Liver (tissue), 9 donors: ENCODE results near the gene GRIK1. TPM values are rescaled to one million over a fixed set of nuclear protein-coding genes. Genes with fewer than 3 reads are reported as not detected.

Experiments
- DNase-seq: peaks from one replicate; pipeline ENCODE4 v3.0.0-alpha.2; 2017; ENCODE audit warnings: low spot score
- H3K27ac ChIP-seq, 2 donors: one replicate each; pipeline ENCODE4 v1.7.0; 2013; ENCODE audit warnings: inconsistent platforms in 2 of 2, low read length in 2 of 2, control low read depth in 1 of 2, low read depth in 1 of 2, mild to moderate bottlenecking in 1 of 2
- H3K27me3 ChIP-seq, 4 donors: one replicate each; pipeline versions ENCODE4 v1.6.1 to v1.7.0; 2013; ENCODE audit warnings: low read length in 3 of 4, inconsistent platforms in 1 of 4, mild to moderate bottlenecking in 1 of 4, moderate library complexity in 1 of 4; ENCODE audit not compliant: control insufficient read depth in 4 of 4, insufficient read depth in 4 of 4
- H3K36me3 ChIP-seq, 4 donors: one replicate each; pipeline versions ENCODE4 v1.6.1 to v1.7.0; 2013; ENCODE audit warnings: low read length in 3 of 4, mild to moderate bottlenecking in 3 of 4, low read depth in 1 of 4, moderate library complexity in 1 of 4; ENCODE audit not compliant: control insufficient read depth in 4 of 4, insufficient read depth in 3 of 4
- H3K4me1 ChIP-seq, 4 donors: one replicate each; pipeline versions ENCODE4 v1.6.1 to v1.7.0; 2013; ENCODE audit warnings: low read length in 3 of 4, mild to moderate bottlenecking in 3 of 4, moderate library complexity in 1 of 4; ENCODE audit not compliant: control insufficient read depth in 4 of 4, insufficient read depth in 4 of 4
- H3K4me3 ChIP-seq, 3 donors: one replicate each; pipeline versions ENCODE4 v1.6.1 to v1.7.0; 2013; ENCODE audit warnings: low read length in 3 of 3, control low read depth in 1 of 3, low read depth in 1 of 3, mild to moderate bottlenecking in 1 of 3
- H3K9ac ChIP-seq, 2 donors: one replicate each; pipeline ENCODE4 v1.7.0; 2013; ENCODE audit warnings: low read length in 2 of 2, mild to moderate bottlenecking in 2 of 2, moderate library complexity in 2 of 2, control low read depth in 1 of 2, low read depth in 1 of 2
- H3K9me3 ChIP-seq, 4 donors: one replicate each; pipeline versions ENCODE4 v1.6.1 to v1.7.0; 2013; ENCODE audit warnings: low read length in 3 of 4; ENCODE audit not compliant: control insufficient read depth in 4 of 4
- ATF3 ChIP-seq: IDR thresholded peaks from 2 replicates; pipeline ENCODE4 v1.6.1; 2016; ENCODE audit warnings: antibody characterized with exemption
- CTCF ChIP-seq: fragments of 150-350 bp; IDR thresholded peaks from 2 replicates; pipeline ENCODE4 v1.5.1; 2017; ENCODE audit warnings: improper control_type of control experiment, low read depth, low read length; ENCODE audit not compliant: missing input control
- EGR1 ChIP-seq, 2 donors: IDR thresholded peaks; 2 replicates each; pipeline ENCODE4 v1.6.1; 2016 to 2018; ENCODE audit warnings: antibody characterized with exemption in 2 of 2, low read depth in 2 of 2
- FOXA1 ChIP-seq: IDR thresholded peaks from 2 replicates; pipeline ENCODE4 v1.6.1; 2016; ENCODE audit warnings: antibody characterized with exemption
- FOXA2 ChIP-seq: IDR thresholded peaks from 2 replicates; pipeline ENCODE4 v1.6.1; 2016; ENCODE audit warnings: antibody characterized with exemption
- HNF4A ChIP-seq, 2 donors: conservative IDR thresholded peaks; 2 replicates each; pipeline ENCODE4 v1.6.1; 2016; ENCODE audit warnings: antibody characterized with exemption in 2 of 2, mild to moderate bottlenecking in 2 of 2
- HNF4G ChIP-seq: IDR thresholded peaks from 2 replicates; pipeline ENCODE4 v1.6.1; 2016; ENCODE audit warnings: antibody characterized with exemption
- JUND ChIP-seq, 2 donors: IDR thresholded peaks; 2 replicates each; pipeline ENCODE4 v1.6.1; 2016; ENCODE audit warnings: antibody characterized with exemption in 2 of 2
- MAX ChIP-seq: IDR thresholded peaks from 2 replicates; pipeline ENCODE4 v1.6.1; 2016; ENCODE audit warnings: antibody characterized with exemption
- NR2F2 ChIP-seq: IDR thresholded peaks from 2 replicates; pipeline ENCODE4 v1.6.1; 2016; ENCODE audit warnings: antibody characterized with exemption
- RAD21 ChIP-seq, 2 donors: IDR thresholded peaks; 2 replicates each; pipeline ENCODE4 v1.6.1; 2016; ENCODE audit warnings: antibody characterized with exemption in 2 of 2, mild to moderate bottlenecking in 2 of 2
- REST ChIP-seq: IDR thresholded peaks from 2 replicates; pipeline ENCODE4 v1.6.1; 2016; ENCODE audit warnings: antibody characterized with exemption, mild to moderate bottlenecking
- SP1 ChIP-seq: IDR thresholded peaks from 2 replicates; pipeline ENCODE4 v1.6.1; 2018; ENCODE audit warnings: antibody characterized with exemption, mild to moderate bottlenecking
- TAF1 ChIP-seq: conservative IDR thresholded peaks from 2 replicates; pipeline ENCODE4 v1.6.1; 2016; ENCODE audit warnings: antibody characterized with exemption, mild to moderate bottlenecking
- YY1 ChIP-seq: IDR thresholded peaks from 2 replicates; pipeline ENCODE4 v1.6.1; 2016; ENCODE audit warnings: antibody characterized with exemption, mild to moderate bottlenecking
- ZBTB33 ChIP-seq: IDR thresholded peaks from 2 replicates; pipeline ENCODE4 v1.6.1; 2016; ENCODE audit warnings: antibody characterized with exemption
- WGBS: extraction: QIAGEN DNeasy Blood & Tissue Kit; methylation state at CpG from one replicate; pipeline ENCODE4 v1.1.7; 2013; 5-methylcytosine and 5-hydroxymethylcytosine counted together
- polyA plus RNA-seq, 2 donors: library from polyadenylated mRNA; stranded (reverse) in 1 of 2; unstranded in 1 of 2; fragments of 200-250 nt in 1 of 2; fragments of >200 nt in 1 of 2; fragmentation: Nextera tagmentation in 1 of 2; extraction: Ambion mirVana in 1 of 2; gene quantifications; one replicate each; pipeline versions ENCODE4 v1.2.1 to v1.2.3, GENCODE V29; 2013 to 2015
- total RNA-seq, 2 donors: library from RNA; depleted of rRNA; stranded (reverse); fragments of >200 nt; gene quantifications; one replicate each; pipeline ENCODE4 v1.2.3, GENCODE V29; 2014
- donor health status: healthy.
- donor health status: healthy.
- donor health status: healthy.
- donor health status: healthy.
- donor health status: healthy.

GRIK1 gene
- total and polyA plus RNA-seq, 4 donors: 0.02 to 0.14 (median 0.05) TPM; not detected in 1

GRCh38 chr21:29669416-29669815 lies 270.4 kb downstream of the GRIK1 start:
- no peaks in the 10 kb centered on the region for H3K4me1 ChIP-seq
- WGBS: 84% methylated on average over 2 of the region's 2 CpGs
- no peaks in the 10 kb centered on the region for H3K27me3 ChIP-seq
- no peak overlapping the region for H3K4me3 ChIP-seq
- no peak overlapping the region for H3K27ac ChIP-seq
- DNase-seq: no peak
- no peaks in the 10 kb centered on the region for H3K36me3 ChIP-seq
- TF ChIP-seq MAX: no peak
- TF ChIP-seq JUND (IDR thresholded peaks at IDR 0.05): no peak
- TF ChIP-seq ZBTB33: no peak
- no peak for TF ChIP-seq TAF1
- no peak for TF ChIP-seq REST
- TF ChIP-seq RAD21 (IDR thresholded peaks at IDR 0.05): no peak
- no peak for TF ChIP-seq CTCF
- no peak for TF ChIP-seq YY1
- TF ChIP-seq HNF4A (conservative IDR thresholded peaks at IDR 0.05): no peak
- TF ChIP-seq EGR1 (IDR thresholded peaks at IDR 0.05; ENCODE audit: low read depth in 2 of 2): no peak
- H3K9me3 ChIP-seq: no peaks in the 10 kb centered on the region
- H3K9ac ChIP-seq: no peak overlapping the region

- no peaks in the 10 kb centered on the region for H3K36me3 ChIP-seq
- no peak overlapping the region for H3K9ac ChIP-seq
- H3K9me3 ChIP-seq: no peaks in the 10 kb centered on the region
- TF ChIP-seq ATF3 (no peak), REST (no peak), FOXA1 (no peak), MAX (no peak), NR2F2 (no peak), FOXA2 (no peak), SP1 (no peak), TAF1 (no peak), HNF4G (no peak), JUND (IDR thresholded peaks at IDR 0.05) (no peak)
- no peaks in the 10 kb centered on the region for H3K4me1 ChIP-seq
- H3K27ac ChIP-seq: no peak overlapping the region
- H3K27me3 ChIP-seq: no peaks in the 10 kb centered on the region
- DNase-seq: no peak
- WGBS: 86% methylated on average over 3 of the region's 3 CpGs
- no peak overlapping the region for H3K4me3 ChIP-seq
Observed at GRCh38 chr21:29667651-29668050, 272.1 kb downstream of the GRIK1 start.
